HUDEP-2 (cell line): ENCODE results near the gene TMCO4.
"Not testable (repeated sequence)": the region's sequence is repeated elsewhere in the genome, so short reads cannot be mapped to it uniquely, and the experiment has no call there.

ENCODE experiments used
- DNase-seq, 76 experiments: peaks; one replicate each; lab custom pipeline; 2025; ENCODE audit not compliant: unreplicated experiment in 76 of 76; lab: John Stamatoyannopoulos, UW

TMCO4 gene

GRCh38 chr1:19799230-19800075 is at the start of gene TMCO4:
Gene TMCO4, minus strand, starts transcription at chr1:19799916. Its CDS starts 19,158 bp downstream, at chr1:19780758.
- peak in 43 of 76 experiments; percentile 1 to 51 (median 25) for DNase-seq

GRCh38 chr1:19849307-19849706 is 49.6 kb upstream of the TMCO4 start:
- not testable (repeated sequence) for DNase-seq

GRCh38 chr1:19847334-19847733 is 47.6 kb upstream of the TMCO4 start:
- not testable (repeated sequence) for DNase-seq

- DNase-seq = no peak
These were observed 46.6 kb upstream of the TMCO4 start for GRCh38 chr1:19846338-19846737.

- no peak for DNase-seq
These were observed 45.8 kb upstream of the TMCO4 start for GRCh38 chr1:19845555-19845954.

GRCh38 chr1:19844731-19845495 is 45.2 kb upstream of the TMCO4 start:
- no peak for DNase-seq

- DNase-seq = no peak
These were observed 40.5 kb upstream of the TMCO4 start for GRCh38 chr1:19840228-19840627.

- no peak for DNase-seq
These were observed 38.1 kb upstream of the TMCO4 start for GRCh38 chr1:19837866-19838265.

- DNase-seq = no peak
These were observed 35.9 kb upstream of the TMCO4 start for GRCh38 chr1:19835578-19835977.

GRCh38 chr1:19831441-19831840 is 31.7 kb upstream of the TMCO4 start:
- no peak for DNase-seq

- DNase-seq = no peak
These were observed 28.8 kb upstream of the TMCO4 start for GRCh38 chr1:19828546-19828945.

- DNase-seq = no peak
These were observed 25.6 kb upstream of the TMCO4 start for GRCh38 chr1:19825298-19825697.

- DNase-seq = no peak
These were observed 24.8 kb upstream of the TMCO4 start for GRCh38 chr1:19824541-19824940.

- DNase-seq = no peak
These were observed 24.3 kb upstream of the TMCO4 start for GRCh38 chr1:19824036-19824435.

GRCh38 chr1:19819701-19820100 is 20.0 kb upstream of the TMCO4 start:
- DNase-seq = no peak

- DNase-seq = no peak
These were observed 18.6 kb upstream of the TMCO4 start for GRCh38 chr1:19818324-19818723.

GRCh38 chr1:19817160-19817559 is 17.4 kb upstream of the TMCO4 start:
- no peak for DNase-seq

- DNase-seq = not testable (repeated sequence)
These were observed 17.0 kb upstream of the TMCO4 start for GRCh38 chr1:19816737-19817086.

- DNase-seq = no peak
These were observed 16.4 kb upstream of the TMCO4 start for GRCh38 chr1:19815801-19816736.

- no peak for DNase-seq
These were observed 15.2 kb upstream of the TMCO4 start, which contains the start of gene RNF186 for GRCh38 chr1:19814681-19815503. Gene RNF186, minus strand, starts transcription at chr1:19815283. Its CDS starts 182 bp downstream, at chr1:19815101.
